HEK293 (cell line): ENCODE results near the gene PDSS2.

Experiments used
- FEZF1 ChIP-seq: fragments of 450-650 bp; formaldehyde crosslinking; IDR thresholded peaks from 2 replicates; pipeline ENCODE4 v1.5.1; 2016; ENCODE audit warnings: missing biosample characterization, missing genetic modification characterization
- OSR2 ChIP-seq: fragments of 450-650 bp; formaldehyde crosslinking; IDR thresholded peaks from 2 replicates; pipeline ENCODE4 v1.5.1; 2016; ENCODE audit warnings: missing biosample characterization, missing genetic modification characterization
- PRDM1 ChIP-seq: fragments of 450-650 bp; formaldehyde crosslinking; IDR thresholded peaks from 2 replicates; pipeline ENCODE4; 2016; ENCODE audit warnings: missing biosample characterization, missing genetic modification characterization
- YY2 ChIP-seq: fragments of 450-650 bp; formaldehyde crosslinking; IDR thresholded peaks from 2 replicates; pipeline ENCODE4 v1.5.1; 2016; ENCODE audit warnings: missing biosample characterization, missing genetic modification characterization
- ZBTB17 ChIP-seq: fragments of 450-650 bp; formaldehyde crosslinking; IDR thresholded peaks from 2 replicates; pipeline ENCODE4 v1.5.1; 2016; ENCODE audit warnings: missing biosample characterization, missing genetic modification characterization
- ZFP3 ChIP-seq: fragments of 450-650 bp; formaldehyde crosslinking; IDR thresholded peaks from 2 replicates; pipeline ENCODE4 v1.5.1; 2016; ENCODE audit warnings: low read depth, missing biosample characterization, missing genetic modification characterization
- ZNF132 ChIP-seq: fragments of 450-650 bp; formaldehyde crosslinking; IDR thresholded peaks from 2 replicates; pipeline ENCODE4 v1.5.1; 2017; ENCODE audit warnings: missing biosample characterization, missing genetic modification characterization, borderline replicate concordance
- ZNF155 ChIP-seq: fragments of 450-650 bp; formaldehyde crosslinking; IDR thresholded peaks from 2 replicates; pipeline ENCODE4 v1.5.1; 2016; ENCODE audit warnings: missing biosample characterization, missing genetic modification characterization
- ZNF184 ChIP-seq: fragments of 450-650 bp; IDR thresholded peaks from 2 replicates; pipeline ENCODE4 v1.5.1; 2018; ENCODE audit warnings: missing biosample characterization, mild to moderate bottlenecking, missing genetic modification characterization
- ZNF19 ChIP-seq: fragments of 450-650 bp; formaldehyde crosslinking; IDR thresholded peaks from 2 replicates; pipeline ENCODE4; 2016; ENCODE audit warnings: missing biosample characterization, missing genetic modification characterization, low read depth
- ZNF223 ChIP-seq: fragments of 450-650 bp; formaldehyde crosslinking; IDR thresholded peaks from 2 replicates; pipeline ENCODE4 v1.5.1; 2016; ENCODE audit warnings: missing biosample characterization, missing genetic modification characterization
- ZNF266 ChIP-seq: fragments of 450-650 bp; formaldehyde crosslinking; IDR thresholded peaks from 2 replicates; pipeline ENCODE4 v1.5.1; 2016; ENCODE audit warnings: missing biosample characterization, missing genetic modification characterization, low read depth
- ZNF391 ChIP-seq: fragments of 450-650 bp; formaldehyde crosslinking; IDR thresholded peaks from 2 replicates; pipeline ENCODE4 v1.5.1; 2016; ENCODE audit warnings: low read depth, missing biosample characterization, missing genetic modification characterization, borderline replicate concordance
- ZNF521 ChIP-seq: fragments of 450-650 bp; formaldehyde crosslinking; IDR thresholded peaks from 2 replicates; pipeline ENCODE4 v1.5.1; 2017; ENCODE audit warnings: missing biosample characterization, mild to moderate bottlenecking, missing genetic modification characterization
- ZNF529 ChIP-seq: fragments of 450-650 bp; formaldehyde crosslinking; IDR thresholded peaks from 2 replicates; pipeline ENCODE4 v1.5.1; 2017; ENCODE audit warnings: missing genetic modification characterization, missing biosample characterization; ENCODE audit not compliant: insufficient replicate concordance
- ZNF555 ChIP-seq: fragments of 450-650 bp; formaldehyde crosslinking; conservative IDR thresholded peaks from 2 replicates; pipeline ENCODE4 v1.5.1; 2017; ENCODE audit warnings: missing biosample characterization, mild to moderate bottlenecking, missing genetic modification characterization, inconsistent platforms
- ZNF558 ChIP-seq: fragments of 450-650 bp; formaldehyde crosslinking; IDR thresholded peaks from 2 replicates; pipeline ENCODE4 v1.5.1; 2016; ENCODE audit warnings: missing biosample characterization, missing genetic modification characterization
- ZNF623 ChIP-seq: fragments of 450-650 bp; formaldehyde crosslinking; IDR thresholded peaks from 2 replicates; pipeline ENCODE4 v1.5.1; 2016; ENCODE audit warnings: missing biosample characterization, missing genetic modification characterization
- ZNF624 ChIP-seq: fragments of 450-650 bp; formaldehyde crosslinking; IDR thresholded peaks from 2 replicates; pipeline ENCODE4 v1.5.1; 2017; ENCODE audit warnings: missing biosample characterization, missing genetic modification characterization
- ZNF792 ChIP-seq: fragments of 450-650 bp; formaldehyde crosslinking; IDR thresholded peaks from 2 replicates; pipeline ENCODE4 v1.5.1; 2016; ENCODE audit warnings: missing biosample characterization, missing genetic modification characterization
- TF ChIP-seq, protein P1 (sequence below): fragments of 450-650 bp; formaldehyde crosslinking; IDR thresholded peaks from 2 replicates; pipeline ENCODE4 v1.5.1; 2016; ENCODE audit warnings: missing biosample characterization, missing genetic modification characterization
- TF ChIP-seq, protein P2 (sequence below): fragments of 450-650 bp; formaldehyde crosslinking; IDR thresholded peaks from 2 replicates; pipeline ENCODE4 v1.5.1; 2016; ENCODE audit warnings: missing biosample characterization, missing genetic modification characterization, borderline replicate concordance
- TF ChIP-seq, protein P3 (sequence below): fragments of 450-650 bp; formaldehyde crosslinking; IDR thresholded peaks from 2 replicates; pipeline ENCODE4 v1.5.1; 2016; ENCODE audit warnings: missing biosample characterization, missing genetic modification characterization
- TF ChIP-seq, protein P4 (sequence below): fragments of 450-650 bp; formaldehyde crosslinking; IDR thresholded peaks from 2 replicates; pipeline ENCODE4 v1.5.1; 2016; ENCODE audit warnings: missing biosample characterization, missing genetic modification characterization
- TF ChIP-seq, protein P5 (sequence below): fragments of 450-650 bp; formaldehyde crosslinking; IDR thresholded peaks from 2 replicates; pipeline ENCODE4 v1.5.1; 2016; ENCODE audit warnings: missing biosample characterization, missing genetic modification characterization, borderline replicate concordance
- TF ChIP-seq, protein P6 (sequence below): IDR thresholded peaks from 2 replicates; pipeline ENCODE4 v1.6.1; 2011; ENCODE audit warnings: mild to moderate bottlenecking, low read depth, low read length, borderline replicate concordance

Gene PDSS2

DNA sequence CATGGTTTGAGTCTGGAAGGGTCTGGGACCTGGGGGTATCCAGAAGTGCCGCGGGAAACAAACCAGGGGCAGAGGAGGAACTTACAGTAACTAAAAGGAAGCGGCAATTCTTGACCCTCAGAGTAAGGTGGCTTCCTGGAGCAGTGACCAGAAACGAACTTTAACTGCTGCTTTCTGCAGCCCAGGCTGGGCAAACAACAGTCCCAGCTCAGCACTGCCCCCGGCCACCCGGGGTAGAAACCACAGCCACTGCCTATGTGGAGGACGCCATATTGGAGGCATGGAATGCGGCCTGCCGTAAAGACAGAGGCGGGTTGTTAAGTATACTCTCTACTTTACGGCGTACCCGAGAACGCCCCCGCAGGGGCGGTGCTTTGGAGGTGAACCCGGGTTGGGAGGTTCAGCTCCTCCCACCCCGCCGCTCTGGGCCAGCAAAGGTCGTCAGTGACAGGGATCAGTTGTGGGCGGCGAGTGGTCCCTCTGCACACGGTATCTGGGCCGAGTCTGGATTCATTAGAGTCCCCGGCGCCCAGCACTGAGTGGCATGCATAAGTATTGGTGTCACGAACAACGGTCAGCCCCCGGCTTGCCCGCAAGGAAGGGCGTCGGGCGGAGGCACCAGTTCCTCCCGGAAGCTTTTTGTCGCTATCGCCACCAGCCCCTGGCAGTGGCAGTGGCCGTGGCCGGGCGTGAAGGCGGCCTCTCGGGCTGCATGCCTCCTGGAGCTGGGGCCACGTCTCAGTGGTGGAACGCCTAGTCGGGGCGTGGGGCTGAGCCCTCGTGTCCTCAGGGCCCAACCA is at the start of gene PDSS2 (continued):
- TF ChIP-seq YY2 (tag by site-specific recombination), result peak; percentile 93
- TF ChIP-seq, protein P1, sequence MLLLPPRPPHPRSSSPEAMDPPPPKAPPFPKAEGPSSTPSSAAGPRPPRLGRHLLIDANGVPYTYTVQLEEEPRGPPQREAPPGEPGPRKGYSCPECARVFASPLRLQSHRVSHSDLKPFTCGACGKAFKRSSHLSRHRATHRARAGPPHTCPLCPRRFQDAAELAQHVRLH (tag by site-specific recombination), result peak; percentile 27; the same call in 1 of the 2 replicates
- no peak for TF ChIP-seq ZNF529
- TF ChIP-seq, protein P2, sequence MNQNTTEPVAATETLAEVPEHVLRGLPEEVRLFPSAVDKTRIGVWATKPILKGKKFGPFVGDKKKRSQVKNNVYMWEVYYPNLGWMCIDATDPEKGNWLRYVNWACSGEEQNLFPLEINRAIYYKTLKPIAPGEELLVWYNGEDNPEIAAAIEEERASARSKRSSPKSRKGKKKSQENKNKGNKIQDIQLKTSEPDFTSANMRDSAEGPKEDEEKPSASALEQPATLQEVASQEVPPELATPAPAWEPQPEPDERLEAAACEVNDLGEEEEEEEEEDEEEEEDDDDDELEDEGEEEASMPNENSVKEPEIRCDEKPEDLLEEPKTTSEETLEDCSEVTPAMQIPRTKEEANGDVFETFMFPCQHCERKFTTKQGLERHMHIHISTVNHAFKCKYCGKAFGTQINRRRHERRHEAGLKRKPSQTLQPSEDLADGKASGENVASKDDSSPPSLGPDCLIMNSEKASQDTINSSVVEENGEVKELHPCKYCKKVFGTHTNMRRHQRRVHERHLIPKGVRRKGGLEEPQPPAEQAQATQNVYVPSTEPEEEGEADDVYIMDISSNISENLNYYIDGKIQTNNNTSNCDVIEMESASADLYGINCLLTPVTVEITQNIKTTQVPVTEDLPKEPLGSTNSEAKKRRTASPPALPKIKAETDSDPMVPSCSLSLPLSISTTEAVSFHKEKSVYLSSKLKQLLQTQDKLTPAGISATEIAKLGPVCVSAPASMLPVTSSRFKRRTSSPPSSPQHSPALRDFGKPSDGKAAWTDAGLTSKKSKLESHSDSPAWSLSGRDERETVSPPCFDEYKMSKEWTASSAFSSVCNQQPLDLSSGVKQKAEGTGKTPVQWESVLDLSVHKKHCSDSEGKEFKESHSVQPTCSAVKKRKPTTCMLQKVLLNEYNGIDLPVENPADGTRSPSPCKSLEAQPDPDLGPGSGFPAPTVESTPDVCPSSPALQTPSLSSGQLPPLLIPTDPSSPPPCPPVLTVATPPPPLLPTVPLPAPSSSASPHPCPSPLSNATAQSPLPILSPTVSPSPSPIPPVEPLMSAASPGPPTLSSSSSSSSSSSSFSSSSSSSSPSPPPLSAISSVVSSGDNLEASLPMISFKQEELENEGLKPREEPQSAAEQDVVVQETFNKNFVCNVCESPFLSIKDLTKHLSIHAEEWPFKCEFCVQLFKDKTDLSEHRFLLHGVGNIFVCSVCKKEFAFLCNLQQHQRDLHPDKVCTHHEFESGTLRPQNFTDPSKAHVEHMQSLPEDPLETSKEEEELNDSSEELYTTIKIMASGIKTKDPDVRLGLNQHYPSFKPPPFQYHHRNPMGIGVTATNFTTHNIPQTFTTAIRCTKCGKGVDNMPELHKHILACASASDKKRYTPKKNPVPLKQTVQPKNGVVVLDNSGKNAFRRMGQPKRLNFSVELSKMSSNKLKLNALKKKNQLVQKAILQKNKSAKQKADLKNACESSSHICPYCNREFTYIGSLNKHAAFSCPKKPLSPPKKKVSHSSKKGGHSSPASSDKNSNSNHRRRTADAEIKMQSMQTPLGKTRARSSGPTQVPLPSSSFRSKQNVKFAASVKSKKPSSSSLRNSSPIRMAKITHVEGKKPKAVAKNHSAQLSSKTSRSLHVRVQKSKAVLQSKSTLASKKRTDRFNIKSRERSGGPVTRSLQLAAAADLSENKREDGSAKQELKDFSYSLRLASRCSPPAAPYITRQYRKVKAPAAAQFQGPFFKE (tag by site-specific recombination), result no peak
- no peak for TF ChIP-seq ZNF391 (tag by site-specific recombination)
- no peak for TF ChIP-seq ZNF624 (tag by site-specific recombination)
- TF ChIP-seq ZNF155 (tag by site-specific recombination), result no peak
- TF ChIP-seq ZNF623 (tag by site-specific recombination), result no peak; the same call in 1 of the 2 replicates
- TF ChIP-seq, protein P3, sequence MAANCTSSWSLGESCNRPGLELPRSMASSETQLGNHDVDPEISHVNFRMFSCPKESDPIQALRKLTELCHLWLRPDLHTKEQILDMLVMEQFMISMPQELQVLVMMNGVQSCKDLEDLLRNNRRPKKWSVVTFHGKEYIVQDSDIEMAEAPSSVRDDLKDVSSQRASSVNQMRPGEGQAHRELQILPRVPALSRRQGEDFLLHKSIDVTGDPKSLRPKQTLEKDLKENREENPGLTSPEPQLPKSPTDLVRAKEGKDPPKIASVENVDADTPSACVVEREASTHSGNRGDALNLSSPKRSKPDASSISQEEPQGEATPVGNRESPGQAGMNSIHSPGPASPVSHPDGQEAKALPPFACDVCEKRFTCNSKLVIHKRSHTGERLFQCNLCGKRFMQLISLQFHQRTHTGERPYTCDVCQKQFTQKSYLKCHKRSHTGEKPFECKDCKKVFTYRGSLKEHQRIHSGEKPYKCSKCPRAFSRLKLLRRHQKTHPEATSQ, result peak; percentile 90
- TF ChIP-seq ZNF558 (tag by site-specific recombination), result no peak
- no peak for TF ChIP-seq ZNF555
- no peak for TF ChIP-seq ZNF792
- TF ChIP-seq FEZF1 (tag by site-specific recombination), result no peak
- no peak for TF ChIP-seq PRDM1 (tag by site-specific recombination)
- TF ChIP-seq ZFP3 (tag by site-specific recombination), result no peak
- no peak for TF ChIP-seq ZNF19
- no peak for TF ChIP-seq ZNF266 (tag by site-specific recombination)
- TF ChIP-seq OSR2 (tag by site-specific recombination), result peak; percentile 28
- no peak for TF ChIP-seq ZNF132 (tag by site-specific recombination)
- TF ChIP-seq, protein P4, sequence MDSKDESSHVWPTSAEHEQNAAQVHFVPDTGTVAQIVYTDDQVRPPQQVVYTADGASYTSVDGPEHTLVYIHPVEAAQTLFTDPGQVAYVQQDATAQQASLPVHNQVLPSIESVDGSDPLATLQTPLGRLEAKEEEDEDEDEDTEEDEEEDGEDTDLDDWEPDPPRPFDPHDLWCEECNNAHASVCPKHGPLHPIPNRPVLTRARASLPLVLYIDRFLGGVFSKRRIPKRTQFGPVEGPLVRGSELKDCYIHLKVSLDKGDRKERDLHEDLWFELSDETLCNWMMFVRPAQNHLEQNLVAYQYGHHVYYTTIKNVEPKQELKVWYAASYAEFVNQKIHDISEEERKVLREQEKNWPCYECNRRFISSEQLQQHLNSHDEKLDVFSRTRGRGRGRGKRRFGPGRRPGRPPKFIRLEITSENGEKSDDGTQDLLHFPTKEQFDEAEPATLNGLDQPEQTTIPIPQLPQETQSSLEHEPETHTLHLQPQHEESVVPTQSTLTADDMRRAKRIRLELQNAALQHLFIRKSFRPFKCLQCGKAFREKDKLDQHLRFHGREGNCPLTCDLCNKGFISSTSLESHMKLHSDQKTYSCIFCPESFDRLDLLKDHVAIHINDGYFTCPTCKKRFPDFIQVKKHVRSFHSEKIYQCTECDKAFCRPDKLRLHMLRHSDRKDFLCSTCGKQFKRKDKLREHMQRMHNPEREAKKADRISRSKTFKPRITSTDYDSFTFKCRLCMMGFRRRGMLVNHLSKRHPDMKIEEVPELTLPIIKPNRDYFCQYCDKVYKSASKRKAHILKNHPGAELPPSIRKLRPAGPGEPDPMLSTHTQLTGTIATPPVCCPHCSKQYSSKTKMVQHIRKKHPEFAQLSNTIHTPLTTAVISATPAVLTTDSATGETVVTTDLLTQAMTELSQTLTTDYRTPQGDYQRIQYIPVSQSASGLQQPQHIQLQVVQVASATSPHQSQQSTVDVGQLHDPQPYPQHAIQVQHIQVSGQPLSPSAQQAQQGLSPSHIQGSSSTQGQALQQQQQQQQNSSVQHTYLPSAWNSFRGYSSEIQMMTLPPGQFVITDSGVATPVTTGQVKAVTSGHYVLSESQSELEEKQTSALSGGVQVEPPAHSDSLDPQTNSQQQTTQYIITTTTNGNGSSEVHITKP (tag by site-specific recombination), result peak; percentile 77
- no peak; the same call in 1 of the 2 replicates for TF ChIP-seq ZBTB17 (tag by site-specific recombination)
- TF ChIP-seq ZNF223, result no peak
- no peak for TF ChIP-seq ZNF184 (tag by site-specific recombination)
- TF ChIP-seq, protein P5, sequence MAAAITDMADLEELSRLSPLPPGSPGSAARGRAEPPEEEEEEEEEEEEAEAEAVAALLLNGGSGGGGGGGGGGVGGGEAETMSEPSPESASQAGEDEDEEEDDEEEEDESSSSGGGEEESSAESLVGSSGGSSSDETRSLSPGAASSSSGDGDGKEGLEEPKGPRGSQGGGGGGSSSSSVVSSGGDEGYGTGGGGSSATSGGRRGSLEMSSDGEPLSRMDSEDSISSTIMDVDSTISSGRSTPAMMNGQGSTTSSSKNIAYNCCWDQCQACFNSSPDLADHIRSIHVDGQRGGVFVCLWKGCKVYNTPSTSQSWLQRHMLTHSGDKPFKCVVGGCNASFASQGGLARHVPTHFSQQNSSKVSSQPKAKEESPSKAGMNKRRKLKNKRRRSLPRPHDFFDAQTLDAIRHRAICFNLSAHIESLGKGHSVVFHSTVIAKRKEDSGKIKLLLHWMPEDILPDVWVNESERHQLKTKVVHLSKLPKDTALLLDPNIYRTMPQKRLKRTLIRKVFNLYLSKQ, result no peak
- no peak for TF ChIP-seq ZNF521
- TF ChIP-seq, protein P6, sequence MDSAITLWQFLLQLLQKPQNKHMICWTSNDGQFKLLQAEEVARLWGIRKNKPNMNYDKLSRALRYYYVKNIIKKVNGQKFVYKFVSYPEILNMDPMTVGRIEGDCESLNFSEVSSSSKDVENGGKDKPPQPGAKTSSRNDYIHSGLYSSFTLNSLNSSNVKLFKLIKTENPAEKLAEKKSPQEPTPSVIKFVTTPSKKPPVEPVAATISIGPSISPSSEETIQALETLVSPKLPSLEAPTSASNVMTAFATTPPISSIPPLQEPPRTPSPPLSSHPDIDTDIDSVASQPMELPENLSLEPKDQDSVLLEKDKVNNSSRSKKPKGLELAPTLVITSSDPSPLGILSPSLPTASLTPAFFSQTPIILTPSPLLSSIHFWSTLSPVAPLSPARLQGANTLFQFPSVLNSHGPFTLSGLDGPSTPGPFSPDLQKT, result no peak
